Measurements from ENCODE around the gene FAM200B. TPM values are rescaled to one million over a fixed set of nuclear protein-coding genes. Genes with fewer than 3 reads are reported as not detected.

The FAM200B gene
- total RNA-seq, 1 experiment from 2014 or later: 29.0 TPM

DNA sequence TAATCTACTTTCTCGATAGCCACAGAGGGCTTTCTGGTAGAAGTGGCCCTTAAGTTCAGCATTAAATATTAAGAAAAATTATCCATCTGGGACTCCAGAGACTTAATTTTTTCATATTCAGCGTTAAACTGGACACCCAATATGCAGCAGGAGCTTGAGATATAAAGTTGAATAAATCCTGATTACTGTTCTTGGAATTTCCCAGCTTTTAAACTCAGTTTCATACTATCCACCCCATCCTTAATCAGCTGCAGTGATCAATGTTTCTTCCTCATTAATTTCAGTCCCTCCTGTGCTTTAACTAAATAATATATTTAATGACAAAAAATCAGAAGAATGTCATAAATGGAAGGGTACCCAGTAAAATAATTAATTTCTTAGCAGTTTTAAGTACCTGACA, 22.8 kb upstream of the FAM200B start:
- no peaks in the 10 kb centered on the region for H3K9me3 ChIP-seq (ENCODE audit: low read depth, low read length, poor library complexity, severe bottlenecking)
- TF ChIP-seq, protein P1, sequence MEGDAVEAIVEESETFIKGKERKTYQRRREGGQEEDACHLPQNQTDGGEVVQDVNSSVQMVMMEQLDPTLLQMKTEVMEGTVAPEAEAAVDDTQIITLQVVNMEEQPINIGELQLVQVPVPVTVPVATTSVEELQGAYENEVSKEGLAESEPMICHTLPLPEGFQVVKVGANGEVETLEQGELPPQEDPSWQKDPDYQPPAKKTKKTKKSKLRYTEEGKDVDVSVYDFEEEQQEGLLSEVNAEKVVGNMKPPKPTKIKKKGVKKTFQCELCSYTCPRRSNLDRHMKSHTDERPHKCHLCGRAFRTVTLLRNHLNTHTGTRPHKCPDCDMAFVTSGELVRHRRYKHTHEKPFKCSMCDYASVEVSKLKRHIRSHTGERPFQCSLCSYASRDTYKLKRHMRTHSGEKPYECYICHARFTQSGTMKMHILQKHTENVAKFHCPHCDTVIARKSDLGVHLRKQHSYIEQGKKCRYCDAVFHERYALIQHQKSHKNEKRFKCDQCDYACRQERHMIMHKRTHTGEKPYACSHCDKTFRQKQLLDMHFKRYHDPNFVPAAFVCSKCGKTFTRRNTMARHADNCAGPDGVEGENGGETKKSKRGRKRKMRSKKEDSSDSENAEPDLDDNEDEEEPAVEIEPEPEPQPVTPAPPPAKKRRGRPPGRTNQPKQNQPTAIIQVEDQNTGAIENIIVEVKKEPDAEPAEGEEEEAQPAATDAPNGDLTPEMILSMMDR (conservative IDR thresholded peaks at IDR 0.05; ENCODE audit: low read depth, low read length): no peak
- TF ChIP-seq EZH2 (IDR thresholded peaks at IDR 0.05; ENCODE audit: borderline replicate concordance, low read depth, low read length, poor library complexity, severe bottlenecking): no peak
- no TSS peak for BruUV-seq (replicated peaks)
- peak overlapping the region; percentile 76 for H3K27ac ChIP-seq (ENCODE audit: low read depth, low read length, poor library complexity, severe bottlenecking)
- ChIA-PET POLR2A (ENCODE audit: low non-redundant PET) (interaction anchor here (0.7 kb wide), 1 partner anchor 158 kb away, joined by 3 read pairs; no protein-coding TSS in a partner anchor), CTCF (no interaction called here)
- H3K4me3 ChIP-seq (ENCODE audit: low read depth, low read length, poor library complexity, severe bottlenecking): no peak overlapping the region
- intact Hi-C loops (cut with micrococcal nuclease; ENCODE audit: unreplicated experiment): no loop called here
- no peak for DNase-seq (ENCODE audit: low spot score)
- peaks cover 21% of the 10 kb centered on the region for H3K4me1 ChIP-seq (ENCODE audit: insufficient read depth, low read length, poor library complexity, severe bottlenecking)
- H3K36me3 ChIP-seq (ENCODE audit: insufficient read depth, low read length, poor library complexity, severe bottlenecking): no peaks in the 10 kb centered on the region
- no peaks in the 10 kb centered on the region for H3K27me3 ChIP-seq (replicated peaks; ENCODE audit: insufficient read depth, low read depth, low read length, poor library complexity)

DNA sequence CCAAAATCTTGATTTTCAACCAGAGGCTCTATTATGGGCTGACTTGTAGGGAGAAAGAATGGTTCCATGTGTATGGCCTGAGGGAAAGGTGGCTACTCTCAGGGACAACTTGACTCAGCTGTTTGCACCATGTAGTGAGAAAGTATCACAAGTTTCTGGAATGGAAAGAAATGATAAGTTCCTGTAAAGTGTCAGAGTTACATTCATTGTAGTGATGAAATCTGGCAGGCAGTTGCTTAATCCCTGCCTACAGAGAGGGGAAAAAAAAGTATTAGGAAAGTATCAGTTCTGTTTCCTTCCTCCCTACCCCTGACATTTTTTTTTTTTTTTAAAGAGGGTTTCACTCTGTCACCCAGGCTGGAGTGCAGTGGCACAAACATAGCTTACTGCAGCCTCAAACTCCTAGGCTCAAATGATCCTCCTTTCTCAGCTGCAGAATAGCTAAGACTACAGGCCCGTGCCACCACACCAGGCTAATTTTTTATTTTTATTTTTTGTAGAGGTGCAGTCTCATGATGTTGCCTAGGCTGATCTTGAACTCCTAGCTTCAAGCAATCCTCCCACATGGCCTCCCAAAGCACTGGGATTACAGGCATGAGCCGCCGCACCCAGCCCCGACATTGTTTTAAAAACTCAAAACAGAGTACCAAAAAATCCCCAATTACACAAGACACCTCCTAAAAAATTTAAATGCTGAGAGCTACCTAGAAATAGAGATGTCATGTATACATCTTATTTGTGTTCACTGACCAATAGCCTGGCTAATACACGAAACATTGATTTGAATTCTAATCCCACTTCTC, 21.7 kb upstream of the FAM200B start:
- no peaks in the 10 kb centered on the region for H3K9me3 ChIP-seq (ENCODE audit: low read depth, low read length, poor library complexity, severe bottlenecking)
- BruUV-seq (replicated peaks): no TSS peak
- TF ChIP-seq, protein P1 (conservative IDR thresholded peaks at IDR 0.05; ENCODE audit: low read depth, low read length): no peak
- TF ChIP-seq EZH2 (IDR thresholded peaks at IDR 0.05; ENCODE audit: borderline replicate concordance, low read depth, low read length, poor library complexity, severe bottlenecking): no peak
- H3K27me3 ChIP-seq (replicated peaks; ENCODE audit: insufficient read depth, low read depth, low read length, poor library complexity): no peaks in the 10 kb centered on the region
- no peaks in the 10 kb centered on the region for H3K36me3 ChIP-seq (ENCODE audit: insufficient read depth, low read length, poor library complexity, severe bottlenecking)
- no peak overlapping the region for H3K4me3 ChIP-seq (ENCODE audit: low read depth, low read length, poor library complexity, severe bottlenecking)
- DNase-seq (ENCODE audit: low spot score): peak; percentile 36
- POLR2A ChIA-PET (ENCODE audit: low non-redundant PET): interaction anchor here (0.6 to 0.7 kb wide), 2 partner anchors 10 to 1614 kb away, joined by 3 to 9 read pairs; no protein-coding TSS in a partner anchor
- peaks cover 21% of the 10 kb centered on the region for H3K4me1 ChIP-seq (ENCODE audit: insufficient read depth, low read length, poor library complexity, severe bottlenecking)
- intact Hi-C loops (cut with micrococcal nuclease; ENCODE audit: unreplicated experiment): no loop called here
- CTCF ChIA-PET: no interaction called here
- H3K27ac ChIP-seq (ENCODE audit: low read depth, low read length, poor library complexity, severe bottlenecking): peak overlapping the region; percentile 76

DNA sequence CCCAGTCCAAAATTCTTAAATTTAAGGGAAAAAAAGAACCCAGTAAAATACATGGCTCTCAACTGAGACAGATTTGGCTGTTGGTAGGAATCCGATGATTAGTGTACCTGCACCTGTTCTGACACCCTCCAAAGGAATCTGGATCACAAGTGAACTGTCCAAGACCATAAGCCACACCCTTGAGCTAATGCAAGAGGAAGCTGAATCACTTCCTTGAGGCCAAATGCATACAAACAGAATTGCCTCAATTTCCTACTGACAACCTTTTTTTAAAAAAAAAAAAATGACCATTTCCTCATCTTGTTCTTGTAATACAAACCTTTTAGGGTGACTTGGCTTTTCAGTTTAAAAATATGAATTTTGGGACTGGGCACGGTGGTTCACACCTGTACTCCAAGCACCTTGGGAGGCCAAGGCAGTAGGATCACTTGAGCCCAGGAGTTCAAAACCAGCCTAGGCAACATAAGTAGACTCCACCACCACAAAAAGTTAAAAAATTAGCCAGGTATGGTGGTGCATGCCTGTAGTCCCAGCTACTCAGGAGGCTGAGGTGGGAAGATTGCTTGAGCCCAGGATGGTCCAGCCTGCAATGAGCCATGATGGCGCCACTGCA, 15.8 kb upstream of the FAM200B start:
- Histone ChIP-seq H3K9me3 (ENCODE audit: low read depth, low read length, poor library complexity, severe bottlenecking) (no peaks in the 10 kb centered on the region), H3K36me3 (ENCODE audit: insufficient read depth, low read length, poor library complexity, severe bottlenecking) (peaks cover 19% of the 10 kb centered on the region), H3K27me3 (replicated peaks; ENCODE audit: insufficient read depth, low read depth, low read length, poor library complexity) (no peaks in the 10 kb centered on the region), H3K4me1 (ENCODE audit: insufficient read depth, low read length, poor library complexity, severe bottlenecking) (no peaks in the 10 kb centered on the region), H3K4me3 (ENCODE audit: low read depth, low read length, poor library complexity, severe bottlenecking) (no peak overlapping the region), H3K27ac (ENCODE audit: low read depth, low read length, poor library complexity, severe bottlenecking) (no peak overlapping the region)
- DNase-seq (ENCODE audit: low spot score): no peak
- BruUV-seq (replicated peaks): no TSS peak
- ChIA-PET CTCF (no interaction called here), POLR2A (ENCODE audit: low non-redundant PET) (no interaction called here)
- intact Hi-C loops (cut with micrococcal nuclease; ENCODE audit: unreplicated experiment): no loop called here
- TF ChIP-seq, protein P1 (conservative IDR thresholded peaks at IDR 0.05; ENCODE audit: low read depth, low read length): no peak
- TF ChIP-seq EZH2 (IDR thresholded peaks at IDR 0.05; ENCODE audit: borderline replicate concordance, low read depth, low read length, poor library complexity, severe bottlenecking): no peak
